Measurements from ENCODE around the gene SARNP. TPM values are rescaled to one million over a fixed set of nuclear protein-coding genes. Genes with fewer than 3 reads are reported as not detected.
"Not testable (repeated sequence)": the region's sequence is repeated elsewhere in the genome, so short reads cannot be mapped to it uniquely, and the experiment has no call there.

SARNP gene
- total and polyA plus RNA-seq, 8 donors, result 12.3 to 47.9 (median 17.3) TPM

- FAIRE-seq (no peak), DNase-seq (no peak), ATAC-seq (no peak)
- TF ChIP-seq CTCF (IDR thresholded peaks at IDR 0.05), result no peak
- Histone ChIP-seq H3K4me1 (no peaks in the 10 kb centered on the region), H3K9me3 (no peaks in the 10 kb centered on the region), H3K27ac (no peak overlapping the region), H3K36me3 (peaks cover 0 to 40% (median 9%) of the 10 kb centered on the region in 3 donors), H3K4me3 (no peak overlapping the region), H3K27me3 (no peaks in the 10 kb centered on the region)
- intact Hi-C loops (cut with DNase I), result no loop called here
- 93 to 95% methylated on average over 6 of the region's 6 CpGs for WGBS, 2 donors
These were observed 56.9 kb downstream of the SARNP start for GRCh38 chr12:55760663-55761062.

- H3K36me3 ChIP-seq, result peaks cover 0 to 42% (median 15%) of the 10 kb centered on the region in 3 donors
- 98% methylated on average over 4 of the region's 4 CpGs for WGBS, 2 donors
These were observed 58.9 kb downstream of the SARNP start for GRCh38 chr12:55758575-55758974.

GRCh38 chr12:55757701-55758100, 59.8 kb downstream of the SARNP start:
- Histone ChIP-seq H3K4me1 (no peaks in the 10 kb centered on the region), H3K9me3 (no peaks in the 10 kb centered on the region), H3K4me3 (no peak overlapping the region), H3K27me3 (no peaks in the 10 kb centered on the region), H3K36me3 (peaks cover 0 to 41% (median 15%) of the 10 kb centered on the region in 3 donors), H3K27ac (no peak overlapping the region)
- FAIRE-seq, result no peak
- intact Hi-C loops (cut with DNase I), result loop anchor here in 1 of 3 donors (10.0 kb wide), 1 partner anchor 47 kb away; no protein-coding TSS in a partner anchor
- ATAC-seq, result no peak
- no peak for DNase-seq
- WGBS, 2 donors, result 82 to 87% methylated on average over 2 of the region's 2 CpGs
- no peak for TF ChIP-seq CTCF (IDR thresholded peaks at IDR 0.05)

More at GRCh38 chr12:55758575-55758974, 58.9 kb downstream of the SARNP start:
- not testable (repeated sequence) for DNase-seq, H3K9me3 ChIP-seq, ATAC-seq, H3K27me3 ChIP-seq, H3K27ac ChIP-seq, H3K4me3 ChIP-seq, FAIRE-seq, H3K4me1 ChIP-seq
- intact Hi-C loops (cut with DNase I), result loop anchor here in 1 of 3 donors (10.0 kb wide), 1 partner anchor 46 kb away; no protein-coding TSS in a partner anchor

- WGBS, 2 donors, result 59 to 72% methylated on average over 2 of the region's 2 CpGs
- no peak for TF ChIP-seq CTCF (IDR thresholded peaks at IDR 0.05)
These were observed 62.3 kb downstream of the SARNP start for GRCh38 chr12:55755246-55755645.

GRCh38 chr12:55748230-55748993, 69.1 kb downstream of the SARNP start:
- no peak for TF ChIP-seq CTCF (IDR thresholded peaks at IDR 0.05)
- intact Hi-C loops (cut with DNase I), result loop anchor here in 1 of 3 donors (10.0 kb wide), 1 partner anchor 186 kb away; the partner anchor contains the start of gene DGKA
- no peak overlapping the region for H3K27ac ChIP-seq
- peaks cover 0 to 7% (median 6%) of the 10 kb centered on the region in 3 donors for H3K36me3 ChIP-seq
- no peaks in the 10 kb centered on the region for H3K9me3 ChIP-seq
- no peak overlapping the region for H3K4me3 ChIP-seq
- peaks cover 0 to 7% (median 3%) of the 10 kb centered on the region in 3 donors for H3K4me1 ChIP-seq
- ATAC-seq (no peak), DNase-seq (no peak), FAIRE-seq (no peak)
- 91 to 94% methylated on average over 18 of the region's 18 CpGs for WGBS, 2 donors
- H3K27me3 ChIP-seq, result no peaks in the 10 kb centered on the region

More at GRCh38 chr12:55755246-55755645, 62.3 kb downstream of the SARNP start:
- Histone ChIP-seq H3K27ac (no peak overlapping the region), H3K4me1 (no peaks in the 10 kb centered on the region), H3K36me3 (peaks cover 0 to 46% (median 20%) of the 10 kb centered on the region in 3 donors), H3K27me3 (no peaks in the 10 kb centered on the region), H3K9me3 (no peaks in the 10 kb centered on the region), H3K4me3 (no peak overlapping the region)
- DNase-seq, result no peak
- no peak for FAIRE-seq
- intact Hi-C loops (cut with DNase I), result loop anchor here in 1 of 3 donors (10.0 kb wide), 1 partner anchor 50 kb away; no protein-coding TSS in a partner anchor
- ATAC-seq, result no peak

All from pancreas (tissue), 10 donors.